Body of pancreas (tissue), 4 donors: Measurements from ENCODE around the gene SH3PXD2A.

Source experiments
- POLR2A ChIP-seq, 3 donors: fragments of 450-650 bp; IDR thresholded peaks; one replicate each; pipeline ENCODE4 v1.6.1; 2016; ENCODE audit warnings: antibody characterized with exemption in 3 of 3, mild to moderate bottlenecking in 2 of 3
- TF ChIP-seq, protein P1 (sequence below), 7 experiments: fragments of 450-650 bp in 4 of 7; fragments of 200-600 bp in 3 of 7; sonication (generic) in 3 of 7; IDR thresholded peaks; one replicate each; pipeline ENCODE4 v1.5.1; 2016 to 2019; ENCODE audit warnings: antibody characterized with exemption in 7 of 7

DNA sequence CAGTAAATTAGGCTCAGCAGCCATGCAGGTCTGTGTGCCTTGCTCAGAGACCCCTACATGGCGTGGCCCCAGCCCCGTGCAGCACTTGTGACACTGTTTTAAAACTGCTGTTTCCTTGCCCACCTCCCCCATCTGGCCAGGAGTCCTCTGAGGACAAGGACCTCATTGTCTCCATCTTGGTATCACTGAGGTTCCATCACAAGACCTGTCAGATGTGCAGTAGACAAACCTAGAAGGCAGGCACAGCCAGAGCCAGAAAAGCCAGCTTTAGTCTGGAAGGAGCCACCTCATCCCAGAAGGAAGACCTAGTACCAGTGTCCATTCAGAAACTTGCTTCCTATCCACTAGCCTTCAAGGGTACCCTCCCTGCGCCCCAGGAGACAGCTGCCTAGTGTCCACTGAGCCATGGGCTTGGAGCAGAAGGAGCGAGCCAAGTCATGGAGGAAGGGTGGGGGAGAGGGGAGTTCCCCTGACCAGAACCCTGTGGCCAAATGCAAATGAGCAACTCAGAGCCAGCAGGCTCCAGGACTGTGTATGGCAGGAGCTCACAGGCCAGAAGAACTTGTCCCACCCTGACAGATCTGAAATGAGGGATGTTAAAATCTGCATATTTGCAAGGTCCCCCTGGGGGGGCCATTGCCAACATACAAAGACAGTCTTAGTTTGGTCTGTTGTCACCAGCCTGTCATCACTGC lies 176.1 kb downstream of the SH3PXD2A start:
- TF ChIP-seq, protein P1, sequence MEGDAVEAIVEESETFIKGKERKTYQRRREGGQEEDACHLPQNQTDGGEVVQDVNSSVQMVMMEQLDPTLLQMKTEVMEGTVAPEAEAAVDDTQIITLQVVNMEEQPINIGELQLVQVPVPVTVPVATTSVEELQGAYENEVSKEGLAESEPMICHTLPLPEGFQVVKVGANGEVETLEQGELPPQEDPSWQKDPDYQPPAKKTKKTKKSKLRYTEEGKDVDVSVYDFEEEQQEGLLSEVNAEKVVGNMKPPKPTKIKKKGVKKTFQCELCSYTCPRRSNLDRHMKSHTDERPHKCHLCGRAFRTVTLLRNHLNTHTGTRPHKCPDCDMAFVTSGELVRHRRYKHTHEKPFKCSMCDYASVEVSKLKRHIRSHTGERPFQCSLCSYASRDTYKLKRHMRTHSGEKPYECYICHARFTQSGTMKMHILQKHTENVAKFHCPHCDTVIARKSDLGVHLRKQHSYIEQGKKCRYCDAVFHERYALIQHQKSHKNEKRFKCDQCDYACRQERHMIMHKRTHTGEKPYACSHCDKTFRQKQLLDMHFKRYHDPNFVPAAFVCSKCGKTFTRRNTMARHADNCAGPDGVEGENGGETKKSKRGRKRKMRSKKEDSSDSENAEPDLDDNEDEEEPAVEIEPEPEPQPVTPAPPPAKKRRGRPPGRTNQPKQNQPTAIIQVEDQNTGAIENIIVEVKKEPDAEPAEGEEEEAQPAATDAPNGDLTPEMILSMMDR (IDR thresholded peaks at IDR 0.05): no peak
- TF ChIP-seq POLR2A (IDR thresholded peaks at IDR 0.05): no peak
